GM21528 (cell line): Measurements from ENCODE around the gene NANOS3.
"Not testable (repeated sequence)": the region's sequence is repeated elsewhere in the genome, so short reads cannot be mapped to it uniquely, and the experiment has no call there.

ENCODE experiments used
- ATAC-seq: cut with Tn5 transposase; IDR thresholded peaks from one replicate; pipeline ENCODE4 v1.9.1; 2021; ENCODE audit warnings: mild to moderate bottlenecking, moderate library complexity; ENCODE audit not compliant: unreplicated experiment, low FRiP score

Gene NANOS3

GRCh38 chr19:13842291-13843103, 34.4 kb upstream of the NANOS3 start:
- ATAC-seq = no peak

- no peak for ATAC-seq
These were observed 33.6 kb upstream of the NANOS3 start for GRCh38 chr19:13843104-13843921.

DNA sequence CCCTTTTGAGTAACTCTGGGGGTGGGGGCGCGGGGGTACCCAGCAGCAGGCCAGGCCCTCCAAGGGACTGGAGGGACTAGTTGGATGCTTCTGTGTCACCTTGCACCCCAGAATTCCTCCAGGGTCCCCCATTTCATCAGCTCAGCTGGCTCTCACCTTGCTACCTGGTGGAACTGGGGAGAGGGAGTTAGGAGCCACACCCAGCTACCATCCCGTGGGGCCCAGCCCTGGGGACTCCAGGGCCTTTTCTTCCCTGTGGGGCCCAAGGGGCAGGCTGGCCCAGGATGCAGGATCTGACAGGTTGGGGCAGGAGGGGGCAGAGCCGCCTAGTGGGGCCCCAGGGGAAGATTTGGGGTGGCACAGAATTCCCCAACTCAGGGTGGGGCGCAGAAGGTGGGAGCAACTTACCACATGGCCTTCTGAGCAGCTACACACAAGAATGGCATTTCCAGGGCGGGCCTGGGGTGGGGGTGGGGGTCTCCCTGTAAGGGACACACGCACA, 32.8 kb upstream of the NANOS3 start:
- ATAC-seq = no peak

DNA sequence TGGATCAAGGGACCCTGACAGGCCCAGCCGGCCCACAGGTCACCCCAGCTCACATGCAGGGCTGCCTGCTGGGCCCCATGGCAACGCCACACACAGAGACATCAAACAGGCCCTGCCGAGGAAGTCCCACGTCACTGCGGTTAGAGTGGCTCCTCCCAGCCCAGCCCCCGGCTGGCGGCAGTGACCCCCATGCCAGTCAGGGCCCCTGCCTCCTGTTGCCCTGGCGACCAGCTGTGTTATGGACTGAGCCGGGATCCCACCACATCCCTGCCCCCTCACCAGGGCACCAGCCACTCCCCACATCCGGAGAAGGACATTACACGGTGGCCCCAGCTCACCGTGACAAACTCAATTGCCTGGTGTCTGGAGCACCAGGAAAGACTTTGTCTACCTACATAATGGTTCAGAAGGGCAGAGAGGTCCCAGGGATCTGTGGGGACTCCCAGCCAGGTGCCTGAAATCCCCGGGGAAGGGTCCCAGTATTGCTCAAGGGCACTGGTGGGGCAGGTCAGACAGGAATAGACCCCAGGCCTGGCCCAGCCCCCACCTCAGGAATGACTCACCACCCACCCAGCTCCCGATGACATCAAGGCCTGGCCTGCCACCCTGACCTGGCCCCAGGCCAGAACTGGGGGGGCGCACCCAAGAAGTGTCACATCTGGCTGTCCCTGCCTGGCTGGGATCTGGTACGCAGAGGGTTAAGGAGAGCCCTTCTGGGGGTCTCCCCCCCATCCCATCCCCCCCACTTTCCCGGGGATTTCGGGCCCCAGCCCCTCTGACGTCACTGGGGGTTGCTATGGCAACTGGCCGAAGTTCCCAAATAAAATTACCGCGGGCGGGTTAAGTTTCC, 30.2 kb upstream of the NANOS3 start:
- ATAC-seq = no peak

- ATAC-seq = no peak
These were observed 29.3 kb upstream of the NANOS3 start for GRCh38 chr19:13847407-13848339.

GRCh38 chr19:13848340-13848677, 28.6 kb upstream of the NANOS3 start:
- no peak for ATAC-seq

DNA sequence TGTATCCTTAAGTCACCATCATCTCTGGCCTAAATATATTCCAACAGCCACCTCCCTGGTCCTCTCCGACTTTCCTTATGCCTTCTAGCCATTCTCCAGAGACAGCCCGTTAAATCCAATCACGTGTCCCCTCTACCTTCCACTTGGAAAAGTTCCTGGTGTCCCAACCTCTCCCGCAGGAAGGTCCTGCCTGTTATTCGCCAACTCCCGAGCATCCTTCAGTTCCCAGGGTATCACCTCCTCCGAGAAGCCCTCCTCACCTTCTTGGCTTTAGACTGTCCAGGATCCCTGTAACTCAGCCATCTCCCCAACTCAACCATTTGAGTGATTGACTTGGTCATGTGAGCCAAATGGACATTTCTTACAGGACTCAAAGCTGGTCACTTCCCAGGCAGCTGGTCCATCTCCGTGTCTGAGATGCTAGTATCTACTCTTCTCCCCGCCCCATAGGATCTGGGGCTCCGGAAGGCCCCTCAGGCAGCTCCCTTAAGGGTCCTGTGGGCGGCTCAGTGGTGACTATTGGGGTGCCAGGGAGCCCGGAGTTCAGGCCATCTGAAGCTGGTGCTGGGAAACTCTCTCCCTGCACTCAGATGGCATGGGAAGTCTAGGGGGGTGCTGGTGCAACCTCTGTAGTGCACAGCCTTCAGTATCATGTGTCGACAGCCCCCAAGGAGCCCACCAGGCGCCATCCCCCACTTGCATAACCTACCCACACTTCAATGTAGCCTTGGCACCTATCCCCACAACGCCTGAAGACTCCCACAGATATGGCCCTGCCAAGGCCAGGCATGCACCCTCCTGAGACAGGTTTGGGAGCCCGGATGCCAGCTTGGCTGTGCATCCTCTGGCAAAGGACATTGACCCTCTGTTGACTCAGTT, 27.9 kb upstream of the NANOS3 start:
- ATAC-seq = no peak

- ATAC-seq = no peak
These were observed 26.7 kb upstream of the NANOS3 start for GRCh38 chr19:13849991-13850909.

- ATAC-seq = no peak
These were observed 25.8 kb upstream of the NANOS3 start for GRCh38 chr19:13850910-13851733.

DNA sequence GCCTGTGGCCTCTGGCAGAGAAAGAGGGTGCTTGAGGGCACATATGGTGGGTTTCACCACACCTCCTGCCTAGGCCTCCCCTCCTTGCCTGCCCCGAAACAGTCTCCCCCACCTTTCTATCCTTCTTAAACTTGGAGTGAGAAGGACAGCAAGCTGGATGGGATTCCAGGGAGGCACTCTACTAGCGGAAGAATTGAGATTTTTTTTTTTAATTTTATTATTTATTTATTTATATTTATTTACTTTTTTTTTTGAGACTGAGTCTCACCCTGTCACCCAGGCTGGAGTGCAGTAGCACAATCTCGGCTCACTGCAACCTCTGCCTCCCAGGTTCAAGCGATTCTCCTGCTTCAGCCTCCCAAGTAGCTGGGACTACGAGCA, 25.2 kb upstream of the NANOS3 start:
- ATAC-seq = not testable (repeated sequence)

DNA sequence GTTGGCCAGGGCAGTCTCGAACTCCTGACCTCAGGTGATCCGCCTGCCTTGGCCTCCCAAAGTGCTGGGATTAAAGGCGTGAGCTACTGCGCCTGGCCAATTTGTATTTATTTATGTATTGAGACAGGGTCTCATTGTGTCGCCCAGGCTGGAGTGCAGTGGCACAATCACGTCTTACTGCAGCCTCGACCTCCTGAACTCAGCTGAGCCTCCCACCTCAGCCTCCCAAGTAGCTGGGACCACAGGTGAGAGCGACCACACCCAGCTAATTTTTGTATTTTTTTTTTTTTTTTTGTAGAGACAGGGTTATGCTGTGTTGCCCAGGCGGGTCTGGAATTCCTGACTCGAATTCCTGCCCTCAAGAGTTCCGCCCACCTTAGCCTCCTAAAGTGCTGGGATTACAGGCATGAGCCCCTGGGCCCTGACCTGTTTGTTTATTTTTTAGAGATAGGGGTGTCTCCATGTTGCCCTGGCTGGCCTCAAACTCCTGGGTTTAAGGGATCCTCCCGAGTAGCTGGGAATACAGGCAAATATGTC, 24.7 kb upstream of the NANOS3 start:
- ATAC-seq = not testable (repeated sequence)

DNA sequence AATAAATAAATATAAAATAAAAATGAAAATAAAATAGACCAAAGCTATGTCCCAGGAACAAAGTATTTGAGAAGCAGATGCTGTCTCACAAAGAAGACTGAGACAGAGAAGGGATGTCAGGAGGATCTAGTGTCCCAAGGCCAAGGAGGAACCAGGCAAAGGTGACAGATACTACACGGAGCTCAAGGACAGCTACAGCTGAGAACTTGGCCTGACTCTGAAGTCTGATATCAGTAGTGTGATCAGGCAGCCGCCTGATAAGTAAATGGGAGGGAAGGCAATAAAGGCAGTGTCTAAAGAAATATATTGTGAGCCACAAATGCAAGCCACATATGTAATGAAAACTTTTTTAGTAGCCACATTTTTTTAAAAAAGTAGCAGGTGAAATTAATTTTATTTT, 20.4 kb upstream of the NANOS3 start:
- ATAC-seq = no peak

DNA sequence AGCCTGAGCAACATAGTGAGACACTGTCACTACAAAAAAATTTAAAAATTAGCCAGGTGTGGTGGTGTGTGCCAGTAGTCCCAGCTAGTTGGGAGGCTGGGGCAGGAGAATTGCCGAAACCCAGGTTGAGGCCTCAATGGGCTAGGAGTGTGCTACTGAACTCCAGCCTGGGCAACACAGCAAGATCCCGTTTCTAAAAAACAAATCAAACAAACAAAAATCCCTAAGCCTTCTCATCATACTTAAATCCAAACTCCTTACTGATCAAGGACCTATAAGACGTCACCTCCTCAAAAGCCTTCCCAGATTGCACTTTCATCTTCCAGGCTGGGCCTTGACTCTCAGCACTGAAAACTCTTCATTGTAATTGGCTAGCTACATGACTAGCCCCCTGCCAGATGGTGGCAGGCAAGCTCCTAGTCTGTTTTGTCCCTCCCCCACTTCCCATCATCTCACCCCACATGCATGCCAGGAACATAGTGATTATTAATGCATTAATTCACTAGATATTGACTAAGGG, 17.5 kb upstream of the NANOS3 start:
- no peak for ATAC-seq

DNA sequence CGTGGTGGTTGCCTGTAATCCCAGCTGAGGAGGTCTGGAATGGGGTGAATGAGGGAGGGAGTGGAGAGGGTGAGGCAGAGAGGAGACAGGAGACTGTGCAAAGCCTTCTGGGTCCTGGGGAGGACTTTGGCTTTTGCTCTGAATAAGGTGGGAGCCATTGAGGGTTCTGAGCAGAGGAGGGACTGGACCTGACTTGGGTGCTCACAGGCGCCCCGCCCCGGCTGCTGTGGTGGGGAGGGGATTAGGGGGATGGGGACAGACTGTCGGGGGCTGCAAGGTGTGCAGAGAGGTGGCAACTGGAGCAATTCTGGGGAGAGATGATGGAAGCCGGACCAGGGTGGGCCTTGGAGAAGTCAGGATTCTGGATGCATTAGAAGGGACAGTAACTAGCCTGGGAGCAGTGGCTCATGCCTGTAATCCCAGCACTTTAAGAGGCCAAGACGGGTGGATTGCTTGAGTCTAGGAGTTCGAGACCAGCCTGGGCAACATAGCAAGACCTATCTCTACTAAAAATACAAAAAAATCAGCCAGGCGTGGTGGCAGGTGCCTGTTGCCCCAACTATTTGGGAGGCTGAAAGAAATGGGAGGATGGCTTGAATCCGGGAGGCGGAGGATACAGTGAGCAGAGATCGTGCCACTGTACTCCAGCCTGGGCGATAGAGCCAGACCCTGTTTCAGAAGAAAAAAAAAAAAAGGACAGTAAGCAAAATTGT, 16.1 kb upstream of the NANOS3 start:
- no peak for ATAC-seq

DNA sequence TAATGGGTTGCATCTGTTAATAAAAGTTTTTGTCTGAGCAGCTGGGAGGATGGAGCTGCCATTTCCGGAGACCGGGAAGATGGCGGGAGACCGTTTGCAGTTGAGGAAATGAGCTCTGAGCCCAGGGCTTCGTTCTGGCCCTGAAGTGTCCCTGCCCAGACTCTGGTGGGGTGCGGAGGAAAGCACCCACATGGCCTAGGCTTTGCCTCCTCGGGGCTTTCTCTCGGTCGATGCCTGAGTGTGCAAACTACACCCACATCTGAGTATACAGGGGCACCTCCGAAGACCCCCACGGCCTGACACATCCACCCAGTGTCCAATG, 15.6 kb upstream of the NANOS3 start:
- peak; percentile 28 for ATAC-seq
